WI38 (cell line): Measurements from ENCODE around the gene TSPAN18.

Source experiments
- H3K4me3 ChIP-seq: 2 replicates; pipeline ENCODE4 v1.5.1; 2011; ENCODE audit warnings: low read depth, mild to moderate bottlenecking, control low read depth, low read length
- CTCF ChIP-seq: IDR thresholded peaks from 2 replicates; pipeline ENCODE4 v1.5.1; 2012; ENCODE audit warnings: low read depth, mild to moderate bottlenecking, control low read depth, low read length

TSPAN18 gene

GRCh38 chr11:44738791-44739190 is 12.0 kb downstream of the TSPAN18 start:
- TF ChIP-seq CTCF: no peak
- H3K4me3 ChIP-seq: no peak overlapping the region

GRCh38 chr11:44740967-44741366 is 14.2 kb downstream of the TSPAN18 start:
- no peak for TF ChIP-seq CTCF

GRCh38 chr11:44741976-44742375 is 15.2 kb downstream of the TSPAN18 start:
- TF ChIP-seq CTCF: no peak
- H3K4me3 ChIP-seq: no peak overlapping the region

More at GRCh38 chr11:44740967-44741366, 14.2 kb downstream of the TSPAN18 start:
- H3K4me3 ChIP-seq: no peak overlapping the region

- no peak overlapping the region for H3K4me3 ChIP-seq
- no peak for TF ChIP-seq CTCF
These were observed 15.9 kb downstream of the TSPAN18 start for GRCh38 chr11:44742508-44743246.

GRCh38 chr11:44743326-44743725 is 16.6 kb downstream of the TSPAN18 start:
- no peak overlapping the region for H3K4me3 ChIP-seq

GRCh38 chr11:44743959-44744557 is 17.3 kb downstream of the TSPAN18 start:
- TF ChIP-seq CTCF: no peak
- no peak overlapping the region for H3K4me3 ChIP-seq

More at GRCh38 chr11:44743326-44743725, 16.6 kb downstream of the TSPAN18 start:
- TF ChIP-seq CTCF: no peak

GRCh38 chr11:44746894-44747293 is 20.1 kb downstream of the TSPAN18 start:
- TF ChIP-seq CTCF: no peak
- no peak overlapping the region for H3K4me3 ChIP-seq
